NCI-H1417 (cell line): ENCODE data around the gene PTP4A1.

ENCODE experiments used
- DNase-seq, 3 experiments: peaks; one replicate each; lab custom pipeline; 2025; lab: John Stamatoyannopoulos, UW

The PTP4A1 gene

GRCh38 chr6:63556369-63556768, 15.9 kb upstream of the PTP4A1 start:
- no peak for DNase-seq

- no peak for DNase-seq
Observed at GRCh38 chr6:63558278-63558677, 14.0 kb upstream of the PTP4A1 start.

GRCh38 chr6:63560801-63561287, 11.4 kb upstream of the PTP4A1 start:
- no peak for DNase-seq

GRCh38 chr6:63561288-63561687, 11.0 kb upstream of the PTP4A1 start:
- no peak for DNase-seq

GRCh38 chr6:63563235-63563634, 9.0 kb upstream of the PTP4A1 start:
- no peak for DNase-seq

- DNase-seq: no peak
Observed at GRCh38 chr6:63565058-63565726, 7.1 kb upstream of the PTP4A1 start.

GRCh38 chr6:63565727-63566596, 6.3 kb upstream of the PTP4A1 start:
- DNase-seq: no peak

GRCh38 chr6:63567966-63568365, 4.3 kb upstream of the PTP4A1 start:
- DNase-seq: no peak

- no peak for DNase-seq
Observed at GRCh38 chr6:63571361-63572043, 778 bp upstream of the PTP4A1 start.

- peak in 1 of 3 experiments; percentile 80 for DNase-seq
Observed at GRCh38 chr6:63572747-63573075, 431 bp downstream of the PTP4A1 start.

- peak; percentile 75 to 86 (median 85) for DNase-seq
Observed at GRCh38 chr6:63573076-63573898, 1.0 kb downstream of the PTP4A1 start.

- DNase-seq: peak; percentile 40 to 71 (median 45)
Observed at GRCh38 chr6:63573899-63574553, 1.7 kb downstream of the PTP4A1 start.

GRCh38 chr6:63574554-63574900, 2.2 kb downstream of the PTP4A1 start:
- no peak for DNase-seq

GRCh38 chr6:63576147-63576772, 4.0 kb downstream of the PTP4A1 start:
- no peak for DNase-seq

- DNase-seq: no peak
Observed at GRCh38 chr6:63576985-63577712, 4.9 kb downstream of the PTP4A1 start.

- no peak for DNase-seq
Observed at GRCh38 chr6:63578757-63579156, 6.5 kb downstream of the PTP4A1 start.

- DNase-seq: no peak
Observed at GRCh38 chr6:63579937-63580703, 7.8 kb downstream of the PTP4A1 start.

GRCh38 chr6:63580704-63580961, 8.4 kb downstream of the PTP4A1 start:
- DNase-seq: no peak

GRCh38 chr6:63581355-63582013, 9.2 kb downstream of the PTP4A1 start:
- DNase-seq: no peak
